ENCODE results near the gene ORAI2. TPM values are rescaled to one million over a fixed set of nuclear protein-coding genes. Genes with fewer than 3 reads are reported as not detected.
"Not testable (repeated sequence)": the region's sequence is repeated elsewhere in the genome, so short reads cannot be mapped to it uniquely, and the experiment has no call there.

Gene ORAI2
- polyA plus RNA-seq, 3 donors from 2014 or later: 73.5 to 125 (median 80.6) TPM

DNA sequence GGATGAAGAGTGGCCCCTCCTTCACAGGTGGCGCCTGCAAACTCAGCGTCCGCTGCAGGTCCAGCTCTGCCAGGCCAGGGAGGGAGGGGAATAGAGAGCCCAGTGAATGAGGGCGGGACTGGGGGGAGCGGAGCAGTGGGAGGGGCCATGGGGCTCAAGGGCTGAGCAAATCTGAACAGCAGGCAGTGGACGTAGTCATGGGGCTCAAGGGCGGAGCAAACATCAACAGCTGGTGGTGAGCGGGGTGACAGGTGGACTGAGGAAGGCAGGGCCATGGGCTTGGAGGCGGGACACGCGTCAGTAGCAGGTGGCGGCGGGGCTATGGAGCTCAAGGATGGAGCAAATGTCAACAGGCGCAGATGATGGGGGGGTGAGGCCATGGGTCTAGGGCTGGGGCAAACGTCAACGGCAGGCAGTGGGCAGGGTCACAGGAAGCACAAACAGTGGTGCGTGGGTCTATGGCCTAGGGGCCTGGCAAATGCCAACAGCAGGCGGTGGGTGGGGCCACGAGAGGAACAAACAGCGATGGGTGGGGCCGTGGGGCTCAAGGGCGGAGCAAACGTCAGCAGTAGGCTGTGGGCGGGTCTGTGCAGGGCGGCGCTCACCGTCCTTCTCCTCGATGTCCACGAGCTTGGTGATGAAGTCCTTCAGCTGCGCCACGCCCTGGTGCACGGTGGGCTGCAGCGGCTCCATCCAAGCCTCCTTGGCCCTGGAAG is 60.0 kb downstream of the ORAI2 start:
- not testable (repeated sequence) for H3K27ac Mint-ChIP-seq; H3K4me1 Mint-ChIP-seq; H3K36me3 Mint-ChIP-seq; H3K9me3 Mint-ChIP-seq; H3K27me3 Mint-ChIP-seq (ENCODE audit: low read depth in 3 of 3); DNase-seq
- H3K4me3 Mint-ChIP-seq: peak overlapping the region in 1 of 5 donors; percentile 29

DNA sequence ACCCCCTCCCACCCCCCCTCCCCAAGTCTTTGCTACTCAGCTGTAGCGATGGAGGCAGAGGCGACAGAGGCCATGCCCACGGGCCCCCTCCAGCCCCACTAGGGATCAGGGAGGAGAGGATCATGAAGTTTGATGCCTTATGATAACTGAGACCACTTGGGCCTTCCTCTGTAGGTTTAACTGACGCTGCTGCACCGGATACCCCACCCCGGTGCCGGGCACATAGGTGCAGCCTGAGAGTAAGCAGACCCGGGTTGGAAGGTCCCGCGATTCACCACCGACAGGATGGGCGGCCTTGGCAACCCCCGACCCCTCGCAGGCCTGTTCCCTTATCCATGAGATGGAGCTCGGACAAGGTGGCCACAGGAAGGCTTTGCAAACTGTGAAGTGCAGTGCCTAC is 60.7 kb downstream of the ORAI2 start:
- H3K36me3 Mint-ChIP-seq, H3K27ac Mint-ChIP-seq: not testable (repeated sequence)

DNA sequence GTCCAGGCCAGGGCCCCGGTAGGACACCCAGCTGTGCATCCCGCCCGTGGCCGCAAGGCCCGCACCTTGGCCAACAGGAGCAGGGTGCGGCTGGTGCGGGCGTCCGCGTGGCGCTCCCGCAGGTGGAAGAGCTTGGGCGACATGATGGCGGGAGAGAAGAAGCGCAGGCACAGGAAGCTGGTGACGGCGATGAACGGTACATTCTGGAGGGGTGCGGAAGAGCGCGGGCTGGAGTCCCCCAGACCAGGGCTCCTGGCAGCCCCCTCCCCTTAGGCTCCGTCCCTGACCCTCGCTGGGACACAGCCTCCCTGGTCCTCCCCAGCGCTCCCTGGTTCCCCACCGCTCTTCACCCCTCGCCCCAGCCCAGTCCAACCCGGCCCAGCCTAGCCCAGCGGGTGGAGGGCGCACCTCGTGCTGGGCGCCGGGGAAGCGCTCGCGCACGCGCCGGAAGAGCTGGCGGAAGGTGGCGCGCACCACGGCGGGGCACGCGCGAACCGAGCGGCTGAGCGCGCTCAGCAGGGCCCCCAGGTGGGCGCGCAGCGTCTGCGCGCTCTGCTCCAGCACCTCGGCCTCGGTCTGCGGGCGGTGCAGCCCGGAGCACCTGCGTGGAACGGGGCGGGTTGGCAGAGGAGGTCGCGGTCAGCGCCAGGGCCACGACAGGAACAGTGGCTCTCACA is 61.2 kb downstream of the ORAI2 start:
- not testable (repeated sequence) for H3K9me3 Mint-ChIP-seq; H3K4me3 Mint-ChIP-seq; H3K27ac Mint-ChIP-seq; H3K36me3 Mint-ChIP-seq; DNase-seq; H3K27me3 Mint-ChIP-seq (ENCODE audit: low read depth in 3 of 3); H3K4me1 Mint-ChIP-seq

More for the DNA sequence above, 60.7 kb downstream of the ORAI2 start:
- not testable (repeated sequence) for H3K4me1 Mint-ChIP-seq; DNase-seq; H3K9me3 Mint-ChIP-seq; H3K4me3 Mint-ChIP-seq; H3K27me3 Mint-ChIP-seq (ENCODE audit: low read depth in 3 of 3)

DNA sequence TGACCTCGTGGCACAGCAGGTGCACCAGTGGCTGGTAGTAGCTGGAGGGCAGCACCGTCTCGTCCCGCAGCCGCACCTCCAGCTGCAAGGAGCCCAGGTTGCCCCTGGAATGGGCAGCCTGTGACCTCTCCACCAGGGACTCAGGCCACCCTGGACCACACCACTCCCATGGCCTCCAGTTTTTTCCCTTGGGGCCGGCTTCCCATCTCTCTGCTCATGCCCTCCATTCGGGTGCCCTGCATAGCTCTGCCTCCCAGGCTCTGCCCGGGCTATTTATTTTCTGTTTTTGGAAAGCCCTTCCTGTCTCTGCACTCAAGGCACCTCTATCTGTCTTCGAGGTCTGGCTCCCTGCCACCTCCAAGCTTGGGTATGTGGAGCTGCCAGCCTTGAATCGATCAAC is 63.5 kb downstream of the ORAI2 start:
- DNase-seq; H3K4me3 Mint-ChIP-seq; H3K27me3 Mint-ChIP-seq (ENCODE audit: low read depth in 3 of 3); H3K4me1 Mint-ChIP-seq; H3K27ac Mint-ChIP-seq; H3K36me3 Mint-ChIP-seq; H3K9me3 Mint-ChIP-seq: not testable (repeated sequence)

DNA sequence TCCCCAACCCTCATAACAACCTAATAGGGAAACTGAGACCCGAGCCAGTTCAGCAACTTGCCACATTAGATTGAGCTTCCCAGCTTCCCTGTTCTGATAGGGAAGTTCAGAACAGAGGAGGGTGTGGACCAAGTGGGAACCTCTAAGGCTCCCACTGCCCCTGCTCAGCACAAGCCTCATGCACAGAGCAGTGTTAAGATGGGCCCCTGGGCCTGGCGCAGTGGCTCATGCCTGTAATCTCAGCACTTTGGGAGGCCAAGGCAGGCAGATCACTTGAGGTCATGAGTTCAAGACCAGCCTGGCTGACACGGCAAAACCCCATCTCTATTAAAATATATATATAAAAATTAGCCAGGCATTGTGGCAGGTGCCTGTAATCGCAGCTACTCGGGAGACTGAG is 63.9 kb downstream of the ORAI2 start:
- not testable (repeated sequence) for H3K4me3 Mint-ChIP-seq; H3K9me3 Mint-ChIP-seq; DNase-seq; H3K36me3 Mint-ChIP-seq; H3K4me1 Mint-ChIP-seq; H3K27ac Mint-ChIP-seq; H3K27me3 Mint-ChIP-seq (ENCODE audit: low read depth in 3 of 3)

DNA sequence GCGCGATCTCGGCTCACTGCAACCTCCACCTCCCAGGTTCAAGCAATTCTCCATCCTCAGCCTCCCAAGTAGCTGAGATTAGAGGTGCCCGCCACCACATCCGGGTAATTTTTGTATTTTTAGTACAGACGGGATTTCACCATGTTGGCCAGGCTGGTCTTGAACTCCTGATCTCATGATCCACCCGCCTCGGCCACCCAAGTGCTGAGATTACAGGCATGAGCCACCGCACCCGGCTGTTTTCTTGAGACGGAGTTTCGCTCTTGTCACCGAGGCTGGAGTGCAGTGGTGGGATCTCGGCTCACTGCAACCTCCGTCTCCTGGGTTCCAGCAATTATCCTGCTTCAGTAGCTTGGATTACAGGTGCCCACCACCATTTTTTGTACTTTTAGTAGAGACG is 64.9 kb downstream of the ORAI2 start:
- not testable (repeated sequence) for H3K27me3 Mint-ChIP-seq (ENCODE audit: low read depth in 3 of 3); H3K9me3 Mint-ChIP-seq; H3K4me3 Mint-ChIP-seq; H3K36me3 Mint-ChIP-seq; DNase-seq; H3K4me1 Mint-ChIP-seq; H3K27ac Mint-ChIP-seq

DNA sequence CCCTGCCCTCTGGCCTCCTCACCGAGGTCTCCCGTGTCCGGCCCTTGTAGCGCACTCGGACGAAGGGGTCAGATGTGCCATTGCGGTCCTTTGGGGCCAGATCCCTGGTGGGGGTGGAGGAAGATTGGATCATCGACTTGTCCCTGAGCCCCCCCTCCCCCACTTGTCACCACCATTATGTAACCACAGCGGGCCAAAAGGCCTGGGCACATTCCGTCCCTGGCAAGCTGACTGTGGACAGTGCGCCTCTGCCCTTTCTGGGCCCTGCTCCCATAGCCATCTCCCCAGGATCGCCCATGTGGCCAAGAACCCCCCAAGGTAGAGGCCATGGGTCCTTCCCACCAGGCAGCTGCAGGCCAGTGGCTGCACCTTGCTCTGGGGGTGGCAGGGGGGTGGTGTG is 69.8 kb downstream of the ORAI2 start:
- H3K36me3 Mint-ChIP-seq; H3K27me3 Mint-ChIP-seq (ENCODE audit: low read depth in 3 of 3); H3K4me3 Mint-ChIP-seq; H3K9me3 Mint-ChIP-seq; H3K4me1 Mint-ChIP-seq; H3K27ac Mint-ChIP-seq; DNase-seq: not testable (repeated sequence)

DNA sequence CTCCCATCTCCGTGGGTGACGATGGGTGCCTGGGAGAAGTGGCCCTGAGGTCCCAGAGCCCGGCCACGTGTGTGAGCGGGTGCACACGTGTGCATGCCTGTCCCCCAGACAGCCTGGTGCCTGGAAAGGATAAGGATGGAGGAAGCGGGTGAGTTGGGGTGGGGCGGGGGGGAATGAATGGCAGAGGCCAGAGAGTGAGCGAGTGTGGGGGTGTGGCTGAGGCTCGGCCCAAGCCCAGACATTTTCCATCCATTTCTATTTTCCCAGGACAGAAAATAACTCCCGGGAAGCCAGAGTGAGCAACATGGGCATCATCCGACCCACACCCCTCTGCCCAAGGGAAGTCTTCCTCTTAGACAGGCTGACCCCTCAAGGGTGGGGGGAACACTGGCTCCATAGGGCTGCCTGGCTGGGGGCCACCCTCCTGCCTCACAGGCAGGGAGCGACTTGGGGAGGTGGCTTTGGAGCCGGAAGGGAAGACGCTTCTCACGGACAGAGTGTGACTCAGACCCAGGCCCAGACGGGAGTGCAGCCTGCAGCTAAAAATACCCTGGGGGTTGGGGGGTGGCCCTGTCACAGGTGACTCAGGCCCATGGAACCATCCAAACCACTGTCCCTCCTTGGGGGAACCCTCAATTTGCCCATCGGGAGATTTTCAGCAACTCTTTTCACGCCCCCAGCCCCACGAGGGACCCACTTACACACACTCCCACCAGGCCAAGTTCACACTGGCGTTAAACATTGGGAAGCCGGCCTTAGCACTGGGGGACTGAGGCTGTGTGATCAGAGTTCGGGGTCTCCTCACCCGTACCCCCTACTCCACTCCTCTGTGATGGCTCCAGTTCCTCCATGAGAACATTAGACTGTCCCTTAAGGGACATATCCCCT is 72.2 kb downstream of the ORAI2 start:
- not testable (repeated sequence) for H3K27ac Mint-ChIP-seq; H3K4me1 Mint-ChIP-seq; H3K27me3 Mint-ChIP-seq (ENCODE audit: low read depth in 3 of 3); H3K4me3 Mint-ChIP-seq; H3K9me3 Mint-ChIP-seq; DNase-seq; H3K36me3 Mint-ChIP-seq

Other genes starting within 250 kb of the ORAI2 start
- 1 to 10 TPM in 1 of 3 donors, not detected in 2; 1.1 TPM for gene SH2B2, start 146.7 kb upstream of the ORAI2 start, polyA plus RNA-seq
- gene SPDYE6, start 77.1 kb upstream of the ORAI2 start, polyA plus RNA-seq: under 1 TPM in 1 of 3 donors, not detected in 2; 0.97 TPM
- gene PRKRIP1, start 37.2 kb upstream of the ORAI2 start, polyA plus RNA-seq: 10 to 100 TPM; 13.2 to 20.2 (median 17.2) TPM
- gene ALKBH4, start 31.3 kb downstream of the ORAI2 start, polyA plus RNA-seq: 10 to 100 TPM; 16.2 to 25.8 (median 18.5) TPM
- gene LRWD1, start 31.4 kb downstream of the ORAI2 start, polyA plus RNA-seq: 10 to 100 TPM; 13.5 to 22.8 (median 21.5) TPM
- gene POLR2J, start 45.3 kb downstream of the ORAI2 start, polyA plus RNA-seq: 100 to 1,000 TPM; 103 to 115 (median 115) TPM
- gene RASA4B, start 84.2 kb downstream of the ORAI2 start, polyA plus RNA-seq: 1 to 10 TPM; 1.8 to 2.7 (median 2.1) TPM
- gene UPK3BL2, start 110.1 kb downstream of the ORAI2 start, polyA plus RNA-seq: 1 to 10 TPM in 2 of 3 donors, under 1 TPM in 1; 0.81 to 5.2 (median 2.5) TPM
- under 1 TPM in 2 of 3 donors, not detected in 1; 0.22 to 0.86 TPM for gene SPDYE2, start 117.7 kb downstream of the ORAI2 start, polyA plus RNA-seq
- 10 to 100 TPM; 13.5 to 44.4 (median 29.4) TPM for gene POLR2J3, start 139.0 kb downstream of the ORAI2 start, polyA plus RNA-seq
- 1 to 10 TPM; 3.2 to 6.1 (median 5.0) TPM for gene RASA4, start 183.2 kb downstream of the ORAI2 start, polyA plus RNA-seq
- gene UPK3BL1, start 209.2 kb downstream of the ORAI2 start, polyA plus RNA-seq: 10 to 100 TPM; 15.8 to 38.2 (median 30.9) TPM
- not detected for gene SPDYE2B, start 216.7 kb downstream of the ORAI2 start, polyA plus RNA-seq
- 1 to 10 TPM in 2 of 3 donors, under 1 TPM in 1; 0.95 to 9.8 (median 3.7) TPM for gene POLR2J2, start 238.1 kb downstream of the ORAI2 start, polyA plus RNA-seq